Kidney (tissue), 14 donors: ENCODE data around the gene KATNIP. TPM values are rescaled to one million over a fixed set of nuclear protein-coding genes. Genes with fewer than 3 reads are reported as not detected.

Experiments
- DNase-seq, 5 donors: peaks; one replicate each; pipeline ENCODE4 v3.0.0-alpha.2; 2013 to 2020
- FAIRE-seq: peaks from 2 replicates; lab custom pipeline; 2012; peaks lifted over from hg19 to GRCh38; lab: Jason Lieb, UNC
- H3K27ac ChIP-seq, 2 donors: one replicate each; pipeline ENCODE4 v1.7.0; 2013; ENCODE audit warnings: low read depth in 2 of 2, low read length in 2 of 2, inconsistent platforms in 1 of 2
- H3K27me3 ChIP-seq: one replicate; pipeline ENCODE4 v1.7.1; 2013; ENCODE audit warnings: low read length, inconsistent platforms; ENCODE audit not compliant: control insufficient read depth, insufficient read depth
- H3K36me3 ChIP-seq, 3 donors: one replicate each; pipeline versions ENCODE4 v1.7.0 to v1.7.1; 2013; ENCODE audit warnings: low read length in 3 of 3, control low read depth in 1 of 3, inconsistent platforms in 1 of 3; ENCODE audit not compliant: insufficient read depth in 3 of 3, control insufficient read depth in 2 of 3
- H3K4me1 ChIP-seq, 3 donors: one replicate each; pipeline versions ENCODE4 v1.7.0 to v1.7.1; 2013; ENCODE audit warnings: low read length in 3 of 3, inconsistent platforms in 1 of 3, low read depth in 1 of 3; ENCODE audit not compliant: control insufficient read depth in 2 of 3, insufficient read depth in 2 of 3
- H3K4me3 ChIP-seq, 3 donors: one replicate each; pipeline versions ENCODE4 v1.7.0 to v1.8.1; 2013; ENCODE audit warnings: low read length in 3 of 3, control low read depth in 1 of 3, inconsistent platforms in 1 of 3
- H3K9ac ChIP-seq, 3 donors: one replicate each; pipeline versions ENCODE4 v1.7.0 to v1.7.1; 2013; ENCODE audit warnings: low read length in 3 of 3, control low read depth in 1 of 3, inconsistent platforms in 1 of 3
- H3K9me3 ChIP-seq, 3 donors: one replicate each; pipeline versions ENCODE4 v1.7.0 to v1.7.1; 2013; ENCODE audit warnings: low read length in 3 of 3, control low read depth in 1 of 3, inconsistent platforms in 1 of 3; ENCODE audit not compliant: control insufficient read depth in 2 of 3, insufficient read depth in 1 of 3
- CTCF ChIP-seq: IDR thresholded peaks from 3 replicates; pipeline ENCODE4 v1.5.1; 2012; ENCODE audit warnings: mild to moderate bottlenecking, moderate library complexity, borderline replicate concordance; ENCODE audit not compliant: insufficient read depth; ENCODE audit errors: extremely low read depth
- intact Hi-C: fragments of 100-400 bp; cut with DNase I; formaldehyde crosslinking; loops from one replicate; pipeline ENCODE4 v1.11.1; 2022
- polyA plus RNA-seq: library from polyadenylated mRNA; stranded (reverse); fragments of 350-450 nt; fragmentation: Illumina TruSeq; extraction: RNeasy Lipid Tissue Mini Kit (QIAGEN cat#74804); gene quantifications from one replicate; pipeline ENCODE4 v1.2.3, GENCODE V29; 2014; ENCODE audit warnings: low read depth, low replicate concordance; ENCODE audit not compliant: insufficient read depth
- total RNA-seq: library from RNA; stranded (reverse); fragmentation: NEBNext Ultra II Directional; extraction: Animal tissue kit (Norgen Biotek cat#: 25700); gene quantifications from one replicate; pipeline ENCODE4 v1.2.1, GENCODE V29; 2021
- donor health status: control.
- donor health status: control.
- donor health status: control.
- donor health status: control.
- donor health status: control.
- donor health status: DM: yes; HTN: yes; CAD: no.
- donor health status: Normal renal cell carcinoma (clear cell type).

The KATNIP gene
- total and polyA plus RNA-seq, 2 donors from 2014 or later = 4.0 to 40.2 TPM

DNA sequence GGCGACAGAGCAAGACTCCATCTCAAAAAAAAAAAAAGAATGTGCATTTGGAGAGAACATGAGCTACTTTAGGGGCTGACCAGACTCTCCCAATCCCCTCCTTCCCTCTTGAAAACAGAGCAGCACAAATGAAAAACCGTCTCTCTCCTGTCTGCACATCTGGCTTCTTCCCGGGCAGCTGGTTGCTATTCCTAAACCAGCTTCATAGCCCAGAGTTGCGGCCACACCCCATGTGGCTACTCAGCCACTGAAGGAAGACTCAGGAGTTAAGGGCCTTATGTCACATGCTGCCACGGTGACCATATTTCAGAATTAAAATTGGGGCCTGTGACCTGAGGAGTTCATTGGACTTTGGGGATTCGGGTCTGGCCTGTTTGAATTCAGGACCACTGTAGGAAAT lies 48.3 kb downstream of the KATNIP start:
- Histone ChIP-seq H3K36me3 (no peaks in the 10 kb centered on the region), H3K27ac (no peak overlapping the region), H3K4me1 (peaks cover 0 to 7% (median 0%) of the 10 kb centered on the region in 3 donors), H3K9ac (no peak overlapping the region), H3K9me3 (no peaks in the 10 kb centered on the region), H3K27me3 (no peaks in the 10 kb centered on the region), H3K4me3 (no peak overlapping the region)
- no peak for FAIRE-seq
- intact Hi-C loops = no loop called here
- no peak for TF ChIP-seq CTCF
- no peak for DNase-seq

DNA sequence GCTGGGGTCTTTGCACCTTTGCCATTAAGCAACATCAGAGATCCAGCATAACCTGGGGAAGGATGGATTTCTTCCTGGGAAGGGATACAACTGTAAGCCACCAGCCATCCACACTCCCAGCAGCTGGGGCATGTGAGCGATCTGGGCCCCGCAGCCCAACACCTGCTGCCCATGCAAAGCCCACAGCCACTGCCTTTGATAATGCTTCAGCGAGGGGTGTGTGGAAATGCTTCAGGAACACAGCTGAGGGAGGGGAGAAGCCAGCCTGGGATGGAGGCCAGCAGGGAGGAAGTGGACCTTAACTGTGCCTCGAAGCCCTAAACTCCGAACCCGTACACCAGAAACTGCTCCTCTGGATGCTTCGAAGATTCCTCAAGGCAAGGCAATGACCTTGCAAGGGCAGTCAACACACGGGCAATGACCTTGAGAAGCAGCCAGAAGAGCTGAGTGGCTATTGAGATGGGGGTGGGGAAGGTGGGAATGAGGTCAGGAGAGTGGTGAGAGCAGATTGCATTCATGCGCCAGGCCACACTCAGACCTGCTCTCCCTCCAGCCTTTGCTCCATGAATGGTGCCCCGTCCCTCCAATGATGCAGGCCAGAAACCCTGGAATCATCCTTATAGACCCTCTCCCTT lies 49.1 kb downstream of the KATNIP start:
- H3K27me3 ChIP-seq = no peaks in the 10 kb centered on the region
- peaks cover 0 to 7% (median 0%) of the 10 kb centered on the region in 3 donors for H3K4me1 ChIP-seq
- TF ChIP-seq CTCF = no peak
- no peaks in the 10 kb centered on the region for H3K36me3 ChIP-seq
- intact Hi-C loops = no loop called here
- no peaks in the 10 kb centered on the region for H3K9me3 ChIP-seq
- no peak overlapping the region for H3K4me3 ChIP-seq
- H3K9ac ChIP-seq = no peak overlapping the region
- H3K27ac ChIP-seq = no peak overlapping the region
- DNase-seq (no peak), FAIRE-seq (no peak)

DNA sequence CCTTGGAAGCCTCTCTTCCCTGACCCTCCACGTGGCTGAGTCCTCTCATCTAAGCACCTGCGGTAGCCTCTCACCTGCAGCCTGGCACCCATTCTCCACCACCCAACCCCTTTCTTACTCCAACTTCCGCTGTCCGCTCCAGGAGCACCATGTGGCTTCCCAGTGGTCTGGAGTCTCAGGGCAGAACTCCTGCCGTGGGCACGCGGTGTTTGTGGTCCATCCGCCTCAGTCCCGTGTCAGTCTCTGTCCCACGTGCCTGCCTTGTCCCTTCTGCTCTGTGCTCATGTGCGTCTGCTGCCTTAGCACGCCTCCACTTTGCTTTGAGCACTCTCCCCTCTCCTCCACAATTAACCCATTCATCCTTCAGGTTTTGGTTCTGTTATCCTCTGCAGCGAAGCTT lies 49.7 kb downstream of the KATNIP start:
- intact Hi-C loops = no loop called here
- H3K4me3 ChIP-seq = no peak overlapping the region
- no peak overlapping the region for H3K9ac ChIP-seq
- H3K9me3 ChIP-seq = no peaks in the 10 kb centered on the region
- H3K36me3 ChIP-seq = no peaks in the 10 kb centered on the region
- H3K4me1 ChIP-seq = peaks cover 0 to 7% (median 0%) of the 10 kb centered on the region in 3 donors
- TF ChIP-seq CTCF = no peak
- DNase-seq (no peak), FAIRE-seq (no peak)
- no peaks in the 10 kb centered on the region for H3K27me3 ChIP-seq
- H3K27ac ChIP-seq = no peak overlapping the region

Other genes with a start within 250 kb of the KATNIP start
- gene IL4R, start 236.2 kb upstream of the KATNIP start, total RNA-seq = 115 TPM
- gene IL4R, start 236.2 kb upstream of the KATNIP start, polyA plus RNA-seq = 13.8 TPM
- gene IL21R, start 148.0 kb upstream of the KATNIP start, total RNA-seq = 3.0 TPM
- gene IL21R, start 148.0 kb upstream of the KATNIP start, polyA plus RNA-seq = 0.65 TPM
- 59.0 TPM for gene GTF3C1, start 231 bp upstream of the KATNIP start, total RNA-seq
- gene GTF3C1, start 231 bp upstream of the KATNIP start, polyA plus RNA-seq = 81.7 TPM